ENCODE measurements around the gene COMMD8. TPM values are rescaled to one million over a fixed set of nuclear protein-coding genes. Genes with fewer than 3 reads are reported as not detected.

The COMMD8 gene
- total RNA-seq, 1 experiment from 2014 or later = 27.4 TPM

DNA sequence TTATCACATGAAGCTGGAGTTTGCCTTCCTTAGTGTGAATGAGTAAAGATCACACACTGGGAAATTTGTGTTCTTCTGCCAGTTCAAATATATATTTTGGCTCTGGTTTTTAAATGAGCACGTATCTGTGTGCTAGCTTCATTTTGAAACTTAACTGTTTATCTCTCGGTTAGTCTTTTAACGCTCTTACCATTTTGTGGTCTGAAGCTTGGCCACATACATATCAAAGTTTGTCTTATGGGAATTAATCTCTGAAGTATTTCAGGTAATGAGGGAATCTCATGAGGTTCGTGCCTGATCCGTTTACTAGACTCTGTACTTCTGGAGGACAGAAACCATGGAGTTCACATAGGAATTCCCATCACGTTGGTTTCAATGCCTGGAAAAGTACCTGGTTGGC, 35.4 kb upstream of the COMMD8 start:
- H3K27ac ChIP-seq = no peak overlapping the region
- TF ChIP-seq EZH2 (IDR thresholded peaks at IDR 0.05; ENCODE audit: low read depth) = no peak
- TF ChIP-seq, protein P1, sequence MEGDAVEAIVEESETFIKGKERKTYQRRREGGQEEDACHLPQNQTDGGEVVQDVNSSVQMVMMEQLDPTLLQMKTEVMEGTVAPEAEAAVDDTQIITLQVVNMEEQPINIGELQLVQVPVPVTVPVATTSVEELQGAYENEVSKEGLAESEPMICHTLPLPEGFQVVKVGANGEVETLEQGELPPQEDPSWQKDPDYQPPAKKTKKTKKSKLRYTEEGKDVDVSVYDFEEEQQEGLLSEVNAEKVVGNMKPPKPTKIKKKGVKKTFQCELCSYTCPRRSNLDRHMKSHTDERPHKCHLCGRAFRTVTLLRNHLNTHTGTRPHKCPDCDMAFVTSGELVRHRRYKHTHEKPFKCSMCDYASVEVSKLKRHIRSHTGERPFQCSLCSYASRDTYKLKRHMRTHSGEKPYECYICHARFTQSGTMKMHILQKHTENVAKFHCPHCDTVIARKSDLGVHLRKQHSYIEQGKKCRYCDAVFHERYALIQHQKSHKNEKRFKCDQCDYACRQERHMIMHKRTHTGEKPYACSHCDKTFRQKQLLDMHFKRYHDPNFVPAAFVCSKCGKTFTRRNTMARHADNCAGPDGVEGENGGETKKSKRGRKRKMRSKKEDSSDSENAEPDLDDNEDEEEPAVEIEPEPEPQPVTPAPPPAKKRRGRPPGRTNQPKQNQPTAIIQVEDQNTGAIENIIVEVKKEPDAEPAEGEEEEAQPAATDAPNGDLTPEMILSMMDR (conservative IDR thresholded peaks at IDR 0.05) = no peak
- no peak for DNase-seq
- no peaks in the 10 kb centered on the region for H4K20me1 ChIP-seq (ENCODE audit: insufficient read depth)
- H3K4me2 ChIP-seq = no peak overlapping the region
- CTCF ChIA-PET = no interaction called here
- H3K4me1 ChIP-seq (replicated peaks; ENCODE audit: insufficient read depth) = no peaks in the 10 kb centered on the region
- H3K9me3 ChIP-seq (ENCODE audit: insufficient read depth, low read depth) = no peaks in the 10 kb centered on the region
- no TSS peak for BruUV-seq (replicated peaks)
- no peak overlapping the region for H2AFZ ChIP-seq
- no peaks in the 10 kb centered on the region for H3K36me3 ChIP-seq (ENCODE audit: low read depth)
- POLR2A ChIA-PET (ENCODE audit: unreplicated experiment) = interaction anchor here (0.6 kb wide), 1 partner anchor 11 kb away, joined by 5 read pairs; no protein-coding TSS in a partner anchor
- intact Hi-C loops (cut with micrococcal nuclease; ENCODE audit: unreplicated experiment) = no loop called here
- H3K4me3 ChIP-seq = no peak overlapping the region
- H3K27me3 ChIP-seq (ENCODE audit: insufficient read depth, low read depth) = no peaks in the 10 kb centered on the region
- H3F3A ChIP-seq (ENCODE audit: insufficient read depth, low read depth) = no peaks in the 10 kb centered on the region
- H3K9me2 ChIP-seq (ENCODE audit: insufficient read depth) = no peaks in the 10 kb centered on the region
- H3K79me2 ChIP-seq (ENCODE audit: low read depth) = no peaks in the 10 kb centered on the region

DNA sequence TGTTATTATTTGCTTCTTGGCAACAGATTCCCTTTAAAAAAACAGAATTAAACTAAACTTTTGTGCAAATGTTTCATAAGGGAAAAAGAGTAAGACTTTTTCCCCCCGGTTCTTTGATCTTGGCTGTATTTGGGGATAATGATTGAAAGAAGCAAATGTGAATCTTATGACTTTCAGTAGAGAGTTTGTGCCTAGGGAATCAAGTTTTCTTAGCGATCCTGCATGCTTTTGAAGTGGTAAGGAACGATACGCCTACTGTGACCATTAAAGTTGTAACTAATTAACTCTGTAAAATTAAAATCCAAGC, 30.6 kb upstream of the COMMD8 start:
- TF ChIP-seq, protein P1 (conservative IDR thresholded peaks at IDR 0.05) = no peak
- TF ChIP-seq EZH2 (IDR thresholded peaks at IDR 0.05; ENCODE audit: low read depth) = no peak
- no peaks in the 10 kb centered on the region for H3K79me2 ChIP-seq (ENCODE audit: low read depth)
- no peak overlapping the region for H2AFZ ChIP-seq
- intact Hi-C loops (cut with micrococcal nuclease; ENCODE audit: unreplicated experiment) = no loop called here
- ChIA-PET CTCF (no interaction called here), POLR2A (ENCODE audit: unreplicated experiment) (no interaction called here)
- H3K9me2 ChIP-seq (ENCODE audit: insufficient read depth) = no peaks in the 10 kb centered on the region
- BruUV-seq (replicated peaks) = no TSS peak
- H3F3A ChIP-seq (ENCODE audit: insufficient read depth, low read depth) = no peaks in the 10 kb centered on the region
- no peaks in the 10 kb centered on the region for H3K9me3 ChIP-seq (ENCODE audit: insufficient read depth, low read depth)
- H3K4me2 ChIP-seq = no peak overlapping the region
- no peaks in the 10 kb centered on the region for H3K36me3 ChIP-seq (ENCODE audit: low read depth)
- no peaks in the 10 kb centered on the region for H4K20me1 ChIP-seq (ENCODE audit: insufficient read depth)
- no peak overlapping the region for H3K27ac ChIP-seq
- DNase-seq = no peak
- H3K27me3 ChIP-seq (ENCODE audit: insufficient read depth, low read depth) = no peaks in the 10 kb centered on the region
- H3K4me3 ChIP-seq = no peak overlapping the region
- no peaks in the 10 kb centered on the region for H3K4me1 ChIP-seq (replicated peaks; ENCODE audit: insufficient read depth)

DNA sequence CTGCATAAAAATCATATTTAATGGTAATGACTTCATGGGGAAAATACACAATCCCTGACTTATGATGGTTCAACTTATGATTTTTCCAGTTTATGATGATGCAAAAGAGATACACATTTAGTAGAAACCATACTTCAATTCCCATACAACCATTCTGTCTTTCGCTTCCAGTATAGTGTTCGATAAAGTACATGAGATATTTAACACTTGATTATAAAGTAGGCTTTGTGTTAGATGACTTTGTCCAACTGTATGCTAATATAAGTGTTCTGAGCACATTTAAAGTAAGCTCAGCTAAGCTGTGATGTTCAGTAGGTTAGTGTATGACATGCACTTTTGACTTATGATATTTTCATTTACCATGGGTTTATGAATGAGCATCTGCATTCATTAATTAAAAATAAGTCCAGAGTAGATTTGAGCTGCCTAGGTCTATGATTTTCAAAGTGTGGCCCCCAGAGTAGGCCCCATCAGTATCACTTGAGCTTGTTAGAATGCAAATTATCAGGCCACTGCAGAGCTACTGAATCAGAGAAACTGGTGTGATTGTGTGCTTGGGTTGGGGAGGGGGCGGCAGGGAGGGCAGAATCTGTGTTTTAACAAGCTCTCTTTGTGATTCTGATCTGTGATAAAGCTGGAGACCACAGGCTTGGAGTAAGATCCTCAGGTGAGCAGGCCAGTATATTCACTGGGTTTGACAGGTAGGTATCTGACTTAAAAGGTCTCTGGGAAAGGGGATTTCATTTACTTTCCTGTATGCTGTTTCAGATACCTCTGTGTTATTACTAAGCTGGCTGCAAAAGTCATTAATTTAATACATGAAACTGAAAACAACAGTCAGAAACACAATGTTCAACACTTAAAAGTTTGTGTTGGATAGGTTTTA, 30.0 kb upstream of the COMMD8 start:
- Histone ChIP-seq H2AFZ (no peak overlapping the region), H3K4me1 (replicated peaks; ENCODE audit: insufficient read depth) (no peaks in the 10 kb centered on the region), H3F3A (ENCODE audit: insufficient read depth, low read depth) (no peaks in the 10 kb centered on the region), H3K4me3 (no peak overlapping the region), H3K79me2 (ENCODE audit: low read depth) (no peaks in the 10 kb centered on the region), H3K27me3 (ENCODE audit: insufficient read depth, low read depth) (no peaks in the 10 kb centered on the region), H3K36me3 (ENCODE audit: low read depth) (no peaks in the 10 kb centered on the region), H3K27ac (no peak overlapping the region), H3K9me2 (ENCODE audit: insufficient read depth) (no peaks in the 10 kb centered on the region), H4K20me1 (ENCODE audit: insufficient read depth) (no peaks in the 10 kb centered on the region), H3K4me2 (no peak overlapping the region), H3K9me3 (ENCODE audit: insufficient read depth, low read depth) (no peaks in the 10 kb centered on the region)
- TF ChIP-seq, protein P1 (conservative IDR thresholded peaks at IDR 0.05) = no peak
- TF ChIP-seq EZH2 (IDR thresholded peaks at IDR 0.05; ENCODE audit: low read depth) = no peak
- no TSS peak for BruUV-seq (replicated peaks)
- POLR2A ChIA-PET (ENCODE audit: unreplicated experiment) = no interaction called here
- no peak for DNase-seq
- intact Hi-C loops (cut with micrococcal nuclease; ENCODE audit: unreplicated experiment) = no loop called here
- CTCF ChIA-PET = interaction anchor here (0.6 kb wide), 2 partner anchors 30 to 642 kb away, joined by 3 to 5 read pairs; partner anchors contain the start of gene COMMD8
